Measurements from ENCODE around the gene PRKN.

The PRKN gene

GRCh38 chr6:162631546-162631945 is 96.0 kb downstream of the PRKN start:
- Histone ChIP-seq H3K4me2 (ENCODE audit: low read length) (no peak overlapping the region), H3K4me1 (ENCODE audit: low read length) (no peaks in the 10 kb centered on the region), H3K36me3 (replicated peaks; ENCODE audit: low read depth, low read length) (no peaks in the 10 kb centered on the region), H3K9me3 (ENCODE audit: insufficient read depth, low read length) (no peaks in the 10 kb centered on the region), H2AFZ (ENCODE audit: low read depth, low read length) (no peak overlapping the region), H4K20me1 (ENCODE audit: insufficient read depth, low read length) (no peaks in the 10 kb centered on the region), H3K4me3 (ENCODE audit: low read length) (no peak overlapping the region), H3K27me3 (ENCODE audit: low read depth, low read length) (no peaks in the 10 kb centered on the region), H3K27ac (ENCODE audit: low read length) (no peak overlapping the region), H3K79me2 (ENCODE audit: low read length) (no peaks in the 10 kb centered on the region), H3K9ac (ENCODE audit: low read length) (no peak overlapping the region)
- TF ChIP-seq CTCF (IDR thresholded peaks at IDR 0.05; ENCODE audit: low read depth, low read length) (no peak), EZH2phosphoT487 (IDR thresholded peaks at IDR 0.05; ENCODE audit: low read depth) (no peak)

- Histone ChIP-seq H4K20me1 (ENCODE audit: insufficient read depth, low read length) (no peaks in the 10 kb centered on the region), H3K27ac (ENCODE audit: low read length) (no peak overlapping the region), H3K9ac (ENCODE audit: low read length) (no peak overlapping the region), H3K4me1 (ENCODE audit: low read length) (no peaks in the 10 kb centered on the region), H3K4me3 (ENCODE audit: low read length) (no peak overlapping the region), H3K36me3 (replicated peaks; ENCODE audit: low read depth, low read length) (no peaks in the 10 kb centered on the region), H3K79me2 (ENCODE audit: low read length) (no peaks in the 10 kb centered on the region), H3K27me3 (ENCODE audit: low read depth, low read length) (no peaks in the 10 kb centered on the region), H2AFZ (ENCODE audit: low read depth, low read length) (no peak overlapping the region), H3K9me3 (ENCODE audit: insufficient read depth, low read length) (no peaks in the 10 kb centered on the region), H3K4me2 (ENCODE audit: low read length) (no peak overlapping the region)
- TF ChIP-seq CTCF (IDR thresholded peaks at IDR 0.05; ENCODE audit: low read depth, low read length) (no peak), EZH2phosphoT487 (IDR thresholded peaks at IDR 0.05; ENCODE audit: low read depth) (no peak)
These were observed 97.5 kb downstream of the PRKN start for GRCh38 chr6:162630069-162630468.

- H3K79me2 ChIP-seq (ENCODE audit: low read length), result no peaks in the 10 kb centered on the region
- no peaks in the 10 kb centered on the region for H3K9me3 ChIP-seq (ENCODE audit: insufficient read depth, low read length)
- no peak overlapping the region for H3K9ac ChIP-seq (ENCODE audit: low read length)
- no peak overlapping the region for H3K27ac ChIP-seq (ENCODE audit: low read length)
- no peak overlapping the region for H3K4me2 ChIP-seq (ENCODE audit: low read length)
- no peak overlapping the region for H2AFZ ChIP-seq (ENCODE audit: low read depth, low read length)
- no peaks in the 10 kb centered on the region for H3K36me3 ChIP-seq (replicated peaks; ENCODE audit: low read depth, low read length)
- no peaks in the 10 kb centered on the region for H3K27me3 ChIP-seq (ENCODE audit: low read depth, low read length)
- no peak overlapping the region for H3K4me3 ChIP-seq (ENCODE audit: low read length)
- no peak for TF ChIP-seq CTCF (IDR thresholded peaks at IDR 0.05; ENCODE audit: low read depth, low read length)
- no peak for TF ChIP-seq EZH2phosphoT487 (IDR thresholded peaks at IDR 0.05; ENCODE audit: low read depth)
- no peaks in the 10 kb centered on the region for H4K20me1 ChIP-seq (ENCODE audit: insufficient read depth, low read length)
- H3K4me1 ChIP-seq (ENCODE audit: low read length), result no peaks in the 10 kb centered on the region
These were observed 99.7 kb downstream of the PRKN start for GRCh38 chr6:162627825-162628224.

GRCh38 chr6:162627362-162627761 is 100.2 kb downstream of the PRKN start:
- no peak overlapping the region for H3K27ac ChIP-seq (ENCODE audit: low read length)
- no peaks in the 10 kb centered on the region for H4K20me1 ChIP-seq (ENCODE audit: insufficient read depth, low read length)
- no peaks in the 10 kb centered on the region for H3K27me3 ChIP-seq (ENCODE audit: low read depth, low read length)
- H3K9me3 ChIP-seq (ENCODE audit: insufficient read depth, low read length), result no peaks in the 10 kb centered on the region
- H2AFZ ChIP-seq (ENCODE audit: low read depth, low read length), result no peak overlapping the region
- no peaks in the 10 kb centered on the region for H3K79me2 ChIP-seq (ENCODE audit: low read length)
- TF ChIP-seq EZH2phosphoT487 (IDR thresholded peaks at IDR 0.05; ENCODE audit: low read depth) (no peak), CTCF (IDR thresholded peaks at IDR 0.05; ENCODE audit: low read depth, low read length) (no peak)
- H3K36me3 ChIP-seq (replicated peaks; ENCODE audit: low read depth, low read length), result no peaks in the 10 kb centered on the region
- H3K4me3 ChIP-seq (ENCODE audit: low read length), result no peak overlapping the region
- H3K4me2 ChIP-seq (ENCODE audit: low read length), result no peak overlapping the region
- H3K9ac ChIP-seq (ENCODE audit: low read length), result no peak overlapping the region
- H3K4me1 ChIP-seq (ENCODE audit: low read length), result no peaks in the 10 kb centered on the region

Data from OCI-LY3 (cell line).